Heart left ventricle (tissue), 13 donors: ENCODE measurements around the gene DNAJC27.

ENCODE experiments used
- CTCF ChIP-seq, 12 donors: fragments of 200-600 bp; sonication (generic) in 4 of 12; IDR thresholded peaks; one replicate each; pipeline versions ENCODE4 v1.5.0 to v1.8.0; 2018 to 2022; ENCODE audit warnings: antibody characterized with exemption in 12 of 12, mild to moderate bottlenecking in 5 of 12
- POLR2A ChIP-seq, 2 donors: fragments of 450-650 bp; IDR thresholded peaks; one replicate each; pipeline ENCODE4 v1.6.1; 2017; ENCODE audit warnings: antibody characterized with exemption in 2 of 2, mild to moderate bottlenecking in 2 of 2, moderate library complexity in 2 of 2
- donor health status: ischemic (EF 13 %, LVEDD 7.1; RV severe dilation, severe dysfunction).
- donor health status: DM: no; HTN: yes; CAD: no.
- donor health status: DM: no; HTN: no; CAD: no.
- donor health status: ischemic (EF 25% LVEDD 6.9; RV normal size, moderate dysfunction).
- donor health status: ischemic (EF 25% LVEDD 5.7; RV mildly dilated, moderate dysfunction).
- donor health status: ischemic (EF 35%, LVEDD 5.7; RV mildly dilated, moderate dysfunction).
- donor health status: nonischemic (EF 11% LVEDD 7.7; RV severe dilation, severe dysfunction).
- donor health status: DM: yes; HTN: yes; CAD: no.
- donor health status: PGD.
- donor health status: ischemic (EF 29% LVEDD 5.4; RV normal size, mild dysfunction).
- donor health status: nonischemic (EF 23%, LVEDD 6.1; RV moderate dilation, normal function).

GRCh38 chr2:24899361-24899910 is 72.3 kb downstream of the DNAJC27 start:
- no peak for TF ChIP-seq CTCF (IDR thresholded peaks at IDR 0.05)
- no peak for TF ChIP-seq POLR2A (IDR thresholded peaks at IDR 0.05)
